Astrocyte of the cerebellum (primary cell): ENCODE results near the gene PRKD2.

Experiments
- DNase-seq: peaks from one replicate; pipeline ENCODE4 v3.0.0-alpha.2; 2011; ENCODE audit warnings: low read depth
- H3K4me3 ChIP-seq: 2 replicates; pipeline ENCODE4 v1.5.1; 2011; ENCODE audit warnings: mild to moderate bottlenecking, low read depth, low read length, moderate library complexity
- in situ Hi-C: cut with HindIII; loops from 2 replicates; pipeline ENCODE4 v1.10.0; 2017; ENCODE audit warnings: low sequenced_read_pairs
- TF ChIP-seq, protein P1 (sequence below): IDR thresholded peaks from 2 replicates; pipeline ENCODE4 v1.5.1; 2012; ENCODE audit warnings: low read length, low read depth, moderate library complexity, mild to moderate bottlenecking; ENCODE audit errors: missing control alignments

Gene PRKD2

DNA sequence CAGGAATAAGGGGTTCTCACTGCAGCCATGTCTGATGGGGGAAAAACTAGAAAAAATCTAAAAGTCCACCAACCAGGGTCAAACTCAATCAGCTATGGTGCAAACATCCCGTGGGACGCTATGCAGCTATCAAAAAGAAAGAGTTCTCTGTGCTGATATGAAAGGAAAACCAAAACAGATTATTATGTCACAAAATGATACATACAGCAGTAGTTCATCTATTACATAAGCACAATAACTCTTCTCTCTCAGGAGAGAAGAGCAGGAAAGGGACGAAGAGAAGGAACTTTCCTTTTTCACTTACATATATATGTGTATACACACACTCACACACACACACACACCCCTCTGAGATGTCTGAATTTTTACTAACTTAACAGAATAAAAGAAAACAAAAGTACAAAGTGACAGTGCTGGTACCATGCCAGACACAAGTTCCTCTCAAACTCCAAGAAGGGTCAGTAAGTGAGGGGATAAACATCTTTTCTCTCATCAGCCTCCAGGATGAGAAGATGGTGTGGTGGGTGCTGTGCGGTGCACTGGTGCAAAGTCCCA lies 26.1 kb upstream of the PRKD2 start:
- DNase-seq, result no peak
- TF ChIP-seq, protein P1, sequence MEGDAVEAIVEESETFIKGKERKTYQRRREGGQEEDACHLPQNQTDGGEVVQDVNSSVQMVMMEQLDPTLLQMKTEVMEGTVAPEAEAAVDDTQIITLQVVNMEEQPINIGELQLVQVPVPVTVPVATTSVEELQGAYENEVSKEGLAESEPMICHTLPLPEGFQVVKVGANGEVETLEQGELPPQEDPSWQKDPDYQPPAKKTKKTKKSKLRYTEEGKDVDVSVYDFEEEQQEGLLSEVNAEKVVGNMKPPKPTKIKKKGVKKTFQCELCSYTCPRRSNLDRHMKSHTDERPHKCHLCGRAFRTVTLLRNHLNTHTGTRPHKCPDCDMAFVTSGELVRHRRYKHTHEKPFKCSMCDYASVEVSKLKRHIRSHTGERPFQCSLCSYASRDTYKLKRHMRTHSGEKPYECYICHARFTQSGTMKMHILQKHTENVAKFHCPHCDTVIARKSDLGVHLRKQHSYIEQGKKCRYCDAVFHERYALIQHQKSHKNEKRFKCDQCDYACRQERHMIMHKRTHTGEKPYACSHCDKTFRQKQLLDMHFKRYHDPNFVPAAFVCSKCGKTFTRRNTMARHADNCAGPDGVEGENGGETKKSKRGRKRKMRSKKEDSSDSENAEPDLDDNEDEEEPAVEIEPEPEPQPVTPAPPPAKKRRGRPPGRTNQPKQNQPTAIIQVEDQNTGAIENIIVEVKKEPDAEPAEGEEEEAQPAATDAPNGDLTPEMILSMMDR, result no peak
- in situ Hi-C loops, result loop anchor here (10.0 kb wide), 1 partner anchor 82 kb away; no protein-coding TSS in a partner anchor
- H3K4me3 ChIP-seq, result no peak overlapping the region

DNA sequence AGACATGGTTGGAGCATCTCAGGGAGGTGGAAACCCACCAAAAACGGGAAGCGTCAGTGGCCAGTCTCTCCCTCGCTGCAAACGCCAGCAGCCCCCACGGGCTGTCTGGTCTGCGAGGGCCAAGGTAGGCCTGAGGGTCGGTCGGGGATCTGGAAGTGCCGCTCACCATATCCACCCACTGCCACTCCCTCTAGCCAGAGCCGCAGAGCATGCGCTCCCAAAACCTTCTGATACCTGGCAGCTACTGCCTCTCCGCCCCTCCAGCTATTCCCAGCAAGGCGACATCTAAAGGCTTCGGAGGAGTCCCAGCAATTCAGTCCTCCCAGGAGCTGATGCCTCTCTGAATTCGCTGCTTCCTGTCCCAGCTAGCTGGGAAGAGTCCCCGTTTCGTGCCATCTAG lies 24.5 kb upstream of the PRKD2 start:
- in situ Hi-C loops, result loop anchor here (10.0 kb wide), 1 partner anchor 83 kb away; no protein-coding TSS in a partner anchor
- TF ChIP-seq, protein P1, result no peak
- no peak for DNase-seq
- H3K4me3 ChIP-seq, result no peak overlapping the region

DNA sequence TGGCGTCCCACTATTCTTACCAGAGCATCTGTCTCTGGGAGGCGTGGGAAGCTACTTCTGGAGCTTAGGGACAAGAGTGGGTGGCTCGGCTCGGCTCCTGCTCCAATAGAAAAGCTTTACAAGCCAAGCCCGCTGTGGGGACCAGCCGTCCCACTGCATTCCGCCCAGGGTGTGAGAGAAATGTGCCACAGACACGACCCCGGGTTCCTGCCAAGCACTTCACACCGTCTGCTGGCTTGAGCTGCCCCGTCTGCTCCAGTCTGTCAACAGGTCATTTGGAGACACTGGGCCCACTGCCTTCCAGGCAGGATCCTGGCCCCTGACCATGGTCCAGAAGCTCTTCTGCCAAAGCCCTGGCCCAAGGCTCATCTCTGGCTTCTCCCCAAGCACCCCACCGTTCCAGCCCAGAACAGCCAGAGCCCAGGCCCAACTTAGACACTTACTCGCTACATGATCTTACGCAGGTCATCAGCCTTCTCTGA lies 22.4 kb upstream of the PRKD2 start:
- TF ChIP-seq, protein P1, result no peak
- in situ Hi-C loops, result no loop called here
- H3K4me3 ChIP-seq, result no peak overlapping the region
- no peak for DNase-seq

DNA sequence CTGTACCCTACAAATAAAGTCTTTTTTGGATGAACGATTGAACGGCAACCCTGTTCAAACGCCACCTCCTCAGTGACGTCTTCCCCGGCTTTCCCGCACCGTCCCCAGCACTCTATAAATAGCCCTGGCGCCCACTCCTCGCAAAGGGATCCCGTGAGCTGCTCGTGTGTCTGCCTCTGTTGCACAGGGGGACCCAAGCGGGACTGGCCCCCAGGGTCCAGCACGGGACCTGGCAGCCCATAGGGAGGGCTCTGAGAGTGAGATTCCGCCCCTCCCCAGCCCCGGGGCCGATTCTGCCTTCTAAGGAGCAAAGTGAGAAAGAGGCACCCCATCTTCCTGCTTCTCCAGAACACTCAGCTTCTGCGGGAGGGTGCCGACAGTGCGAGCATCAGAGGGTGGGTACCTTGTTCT lies 20.9 kb upstream of the PRKD2 start:
- DNase-seq, result no peak
- in situ Hi-C loops, result no loop called here

DNA sequence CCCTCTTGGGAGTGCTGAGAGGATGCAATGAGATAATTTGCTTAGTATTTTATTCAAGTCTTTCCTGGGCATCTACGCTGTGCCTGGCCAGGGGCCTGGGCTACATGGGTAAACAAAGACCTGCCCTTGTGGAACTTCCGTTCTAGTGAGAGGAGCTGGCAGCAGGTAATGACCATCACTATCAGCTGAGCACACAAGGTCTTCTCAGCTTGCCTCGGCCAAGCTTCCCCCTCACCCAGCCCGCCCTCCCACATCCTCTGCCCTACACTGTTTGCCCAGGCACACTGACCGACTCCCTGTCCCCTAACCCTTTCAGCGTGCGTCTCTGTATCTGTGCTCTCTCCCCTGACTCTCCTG lies 20.4 kb upstream of the PRKD2 start:
- DNase-seq, result no peak
- TF ChIP-seq, protein P1, result no peak
- in situ Hi-C loops, result no loop called here
- H3K4me3 ChIP-seq, result no peak overlapping the region

More for the DNA sequence above, 20.9 kb upstream of the PRKD2 start:
- TF ChIP-seq, protein P1, result no peak
- no peak overlapping the region for H3K4me3 ChIP-seq

DNA sequence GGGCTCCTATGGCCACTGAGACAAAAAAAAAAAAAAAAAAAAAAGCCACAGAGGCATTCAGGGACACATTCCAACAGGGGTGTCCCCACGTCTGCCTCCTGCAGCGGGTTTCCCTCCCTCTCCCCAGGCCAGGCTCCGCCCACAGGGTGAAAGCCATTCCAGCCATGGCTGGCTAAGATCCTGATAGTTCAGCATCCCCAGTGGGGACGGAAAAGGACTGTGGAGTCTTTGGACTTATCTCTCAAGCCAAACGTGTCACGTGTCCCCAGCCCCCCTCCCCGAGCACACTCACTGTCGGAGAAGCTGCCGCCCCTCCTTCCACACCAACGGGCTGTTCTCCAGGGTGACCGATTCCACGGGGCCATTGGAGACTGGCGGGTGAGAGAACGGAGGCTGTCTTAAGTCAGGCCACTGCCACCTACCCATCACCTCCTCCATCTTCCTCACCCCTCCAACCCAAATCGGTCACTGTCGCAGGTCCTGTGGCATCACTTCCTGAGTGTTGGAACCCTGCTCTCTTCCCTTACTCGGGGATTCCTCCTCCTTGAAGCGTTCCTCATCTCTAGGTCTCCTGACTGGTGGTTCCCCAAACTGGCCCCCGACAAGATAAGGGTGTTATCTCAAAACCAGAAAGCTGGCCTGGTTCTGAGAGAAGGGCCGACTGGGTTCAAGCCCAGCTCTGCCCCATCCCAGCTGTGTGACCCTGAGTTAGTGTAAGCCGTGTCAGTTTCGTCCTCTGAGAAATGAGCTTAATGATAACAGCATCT lies 19.8 kb upstream of the PRKD2 start:
- DNase-seq, result no peak
- H3K4me3 ChIP-seq, result no peak overlapping the region
- in situ Hi-C loops, result no loop called here
- TF ChIP-seq, protein P1, result no peak
